Neural cell (in vitro differentiated cells): ENCODE data around the gene CTPS2. TPM values are rescaled to one million over a fixed set of nuclear protein-coding genes. Genes with fewer than 3 reads are reported as not detected.

Source experiments
- H2AFZ ChIP-seq: fragments of 200-600, 300-800 bp; sonication (generic), shearing (Covaris generic); 2 replicates; pipeline ENCODE4 v1.6.0; 2014; ENCODE audit warnings: low read depth, mild to moderate bottlenecking, antibody characterized with exemption, low read length, moderate library complexity
- H3F3A ChIP-seq: fragments of 200-600 bp; shearing (Covaris generic); 2 replicates; pipeline ENCODE4 v1.6.1; 2016; ENCODE audit warnings: mild to moderate bottlenecking, moderate library complexity, mixed read lengths, antibody characterized with exemption, low read length; ENCODE audit not compliant: insufficient read depth, poor library complexity, severe bottlenecking
- H3K27ac ChIP-seq: fragments of 200-600, 300-800 bp; sonication (generic), shearing (Covaris generic); 2 replicates; pipeline ENCODE4 v1.5.1; 2014; ENCODE audit warnings: mild to moderate bottlenecking, low read length, moderate library complexity
- H3K27me3 ChIP-seq: fragments of 300-800, 200-600 bp; sonication (generic), shearing (Covaris generic); 2 replicates; pipeline ENCODE4 v1.6.0; 2014; ENCODE audit warnings: mild to moderate bottlenecking, low read depth, low read length, moderate library complexity; ENCODE audit not compliant: insufficient read depth
- H3K36me3 ChIP-seq: fragments of 300-800, 200-600 bp; sonication (generic), shearing (Covaris generic); 2 replicates; pipeline ENCODE4 v1.5.1; 2014; ENCODE audit warnings: mild to moderate bottlenecking, antibody characterized with exemption, low read length, moderate library complexity; ENCODE audit not compliant: insufficient read depth
- H3K4me2 ChIP-seq: fragments of 300-800, 200-600 bp; sonication (generic), shearing (Covaris generic); 2 replicates; pipeline ENCODE4 v1.6.0; 2014; ENCODE audit warnings: mild to moderate bottlenecking, low read length
- H3K4me3 ChIP-seq: fragments of 300-800, 200-600 bp; sonication (generic), shearing (Covaris generic); 2 replicates; pipeline ENCODE4 v1.5.1; 2014; ENCODE audit warnings: mild to moderate bottlenecking, low read length, moderate library complexity
- H3K79me2 ChIP-seq: fragments of 200-600 bp; shearing (Covaris generic); replicated peaks from 2 replicates; pipeline ENCODE4 v1.6.0; 2014; ENCODE audit warnings: mild to moderate bottlenecking, low read length, moderate library complexity; ENCODE audit not compliant: insufficient read depth
- H3K9ac ChIP-seq: fragments of 300-800, 200-600 bp; sonication (generic), shearing (Covaris generic); 2 replicates; pipeline ENCODE4 v1.6.1; 2016; ENCODE audit warnings: mild to moderate bottlenecking, low read length, mixed read lengths
- H3K9me2 ChIP-seq: fragments of 200-600 bp; shearing (Covaris generic); 2 replicates; pipeline ENCODE4 v1.6.1; 2016; ENCODE audit warnings: mild to moderate bottlenecking, low read length, mixed read lengths; ENCODE audit not compliant: insufficient read depth
- H3K9me3 ChIP-seq: fragments of 200-600, 300-800 bp; sonication (generic), shearing (Covaris generic); 2 replicates; pipeline ENCODE4 v1.6.1; 2016; ENCODE audit warnings: mild to moderate bottlenecking, mixed run types, low read length, moderate library complexity, mixed read lengths
- H4K20me1 ChIP-seq: fragments of 200-600 bp; shearing (Covaris generic); 2 replicates; pipeline ENCODE4 v1.6.1; 2016; ENCODE audit warnings: mild to moderate bottlenecking, mixed run types; ENCODE audit not compliant: insufficient read depth
- CTCF ChIP-seq: fragments of 450-650 bp; IDR thresholded peaks from 2 replicates; pipeline ENCODE4 v1.5.1; 2014; ENCODE audit warnings: antibody characterized with exemption, mild to moderate bottlenecking, moderate library complexity; ENCODE audit not compliant: poor library complexity, severe bottlenecking
- EP300 ChIP-seq: fragments of 450-650 bp; conservative IDR thresholded peaks from 2 replicates; pipeline ENCODE4 v1.6.1; 2014; ENCODE audit warnings: antibody characterized with exemption, mild to moderate bottlenecking, moderate library complexity; ENCODE audit not compliant: poor library complexity, severe bottlenecking
- EZH2 ChIP-seq: fragments of 200-600, 300-800 bp; shearing (Covaris generic), sonication (generic); IDR thresholded peaks from 2 replicates; pipeline ENCODE4 v1.6.1; 2014; ENCODE audit warnings: antibody characterized with exemption, low read length, borderline replicate concordance, mild to moderate bottlenecking; ENCODE audit not compliant: insufficient read depth, poor library complexity, severe bottlenecking
- MXI1 ChIP-seq: fragments of 450-650 bp; conservative IDR thresholded peaks from 2 replicates; pipeline ENCODE4 v1.6.1; 2014; ENCODE audit warnings: antibody characterized with exemption, mild to moderate bottlenecking; ENCODE audit not compliant: poor library complexity, severe bottlenecking
- POLR2AphosphoS5 ChIP-seq: IDR thresholded peaks from 2 replicates; pipeline ENCODE4 v1.6.1; 2012
- RAD21 ChIP-seq: fragments of 450-650 bp; conservative IDR thresholded peaks from 2 replicates; pipeline ENCODE4 v1.6.1; 2014; ENCODE audit warnings: antibody characterized with exemption, mild to moderate bottlenecking, moderate library complexity
- REST ChIP-seq: IDR thresholded peaks from 2 replicates; pipeline ENCODE4 v1.6.1; 2012; ENCODE audit warnings: borderline replicate concordance
- SMC3 ChIP-seq: fragments of 450-650 bp; conservative IDR thresholded peaks from 2 replicates; pipeline ENCODE4 v1.6.1; 2014; ENCODE audit warnings: antibody characterized with exemption, mild to moderate bottlenecking, moderate library complexity; ENCODE audit not compliant: poor library complexity
- TAF1 ChIP-seq: IDR thresholded peaks from 2 replicates; pipeline ENCODE4 v1.6.1; 2012; ENCODE audit warnings: low read depth
- polyA plus RNA-seq: library from polyadenylated mRNA; depleted of rRNA; stranded (reverse); fragments of >200 nt; gene quantifications from 2 replicates; pipeline ENCODE4 v1.2.3, GENCODE V29; 2014

Gene CTPS2
- polyA plus RNA-seq, 1 donor from 2014 or later: 17.1 TPM

GRCh38 chrX:16750136-16750535 lies 37.7 kb upstream of the CTPS2 start:
- Histone ChIP-seq H4K20me1 (no peaks in the 10 kb centered on the region), H3K9me2 (no peaks in the 10 kb centered on the region), H3K79me2 (no peaks in the 10 kb centered on the region), H3K4me3 (no peak overlapping the region), H3K9ac (no peak overlapping the region), H3K9me3 (no peaks in the 10 kb centered on the region), H3K27ac (no peak overlapping the region), H3K36me3 (no peaks in the 10 kb centered on the region), H3K4me2 (no peak overlapping the region), H3F3A (no peaks in the 10 kb centered on the region), H3K27me3 (no peaks in the 10 kb centered on the region), H2AFZ (no peak overlapping the region)
- no peak for TF ChIP-seq SMC3
- no peak for TF ChIP-seq RAD21

GRCh38 chrX:16748425-16748824 lies 36.0 kb upstream of the CTPS2 start:
- H3F3A ChIP-seq: no peaks in the 10 kb centered on the region
- no peaks in the 10 kb centered on the region for H3K27me3 ChIP-seq
- H4K20me1 ChIP-seq: no peaks in the 10 kb centered on the region
- no peak overlapping the region for H3K4me2 ChIP-seq
- H3K9ac ChIP-seq: no peak overlapping the region
- no peaks in the 10 kb centered on the region for H3K79me2 ChIP-seq
- H3K9me3 ChIP-seq: no peaks in the 10 kb centered on the region
- no peaks in the 10 kb centered on the region for H3K36me3 ChIP-seq
- no peak overlapping the region for H3K4me3 ChIP-seq
- TF ChIP-seq EZH2 (no peak), REST (no peak), CTCF (no peak), SMC3 (no peak), TAF1 (no peak), MXI1 (no peak), POLR2AphosphoS5 (no peak), RAD21 (no peak), EP300 (no peak)
- H3K27ac ChIP-seq: no peak overlapping the region
- no peak overlapping the region for H2AFZ ChIP-seq
- H3K9me2 ChIP-seq: no peaks in the 10 kb centered on the region

- Histone ChIP-seq H3K4me2 (no peak overlapping the region), H2AFZ (no peak overlapping the region), H3K36me3 (no peaks in the 10 kb centered on the region), H3F3A (no peaks in the 10 kb centered on the region), H3K79me2 (no peaks in the 10 kb centered on the region), H3K9me2 (no peaks in the 10 kb centered on the region), H3K27ac (no peak overlapping the region), H3K9me3 (no peaks in the 10 kb centered on the region), H3K4me3 (no peak overlapping the region), H3K27me3 (no peaks in the 10 kb centered on the region), H4K20me1 (no peaks in the 10 kb centered on the region), H3K9ac (no peak overlapping the region)
- TF ChIP-seq CTCF (no peak), MXI1 (no peak), SMC3 (no peak), POLR2AphosphoS5 (no peak), REST (no peak), RAD21 (no peak)
These were observed 33.2 kb upstream of the CTPS2 start for GRCh38 chrX:16745659-16746058.
